B cell (primary cell): ENCODE data around the gene L3MBTL4. TPM values are rescaled to one million over a fixed set of nuclear protein-coding genes. Genes with fewer than 3 reads are reported as not detected.
"Not testable (repeated sequence)": the region's sequence is repeated elsewhere in the genome, so short reads cannot be mapped to it uniquely, and the experiment has no call there.

Experiments used
- ATAC-seq: fragments of 200-7000 bp; cut with Tn5 transposase; one replicate; pipeline ENCODE4 v1.10.0; 2021; ENCODE audit warnings: low read depth, mild to moderate bottlenecking, moderate number of reproducible peaks, moderate library complexity
- CTCF ChIA-PET: fragments of 350-600 bp; sonication (Branson Sonifier 250); formaldehyde crosslinking; loops from one replicate; lab custom pipeline; 2021; ENCODE audit warnings: antibody characterized with exemption, inconsistent platforms; lab: Charles Lee
- POLR2A ChIA-PET: fragments of 350-600 bp; sonication (Branson Sonifier 250); formaldehyde crosslinking; loops from one replicate; lab custom pipeline; 2021; ENCODE audit warnings: antibody characterized with exemption; lab: Charles Lee
- DNase-seq: peaks from one replicate; pipeline ENCODE4 v3.0.0; 2013
- H2AFZ ChIP-seq: 2 replicates; pipeline ENCODE4 v1.6.1; 2012; ENCODE audit warnings: mild to moderate bottlenecking, low read depth, low read length; ENCODE audit not compliant: insufficient read depth, poor library complexity, severe bottlenecking
- H3K27ac ChIP-seq, 2 donors: 1 replicate in 1 of 2; 2 replicates in 1 of 2; pipeline ENCODE4 v1.5.1; 2012 to 2013; ENCODE audit warnings: low read length in 2 of 2, mild to moderate bottlenecking in 2 of 2, moderate library complexity in 1 of 2
- H3K27me3 ChIP-seq, 4 experiments: fragments of 200-600 bp in 1 of 4; sonication (generic) in 1 of 4; replicated peaks in 1 of 4; 1 replicate in 2 of 4; 2 replicates in 2 of 4; pipeline versions ENCODE4 v1.6.1 to v1.7.0; 2013 to 2016; ENCODE audit warnings: low read length in 3 of 4, mild to moderate bottlenecking in 2 of 4, mixed read lengths in 1 of 4, moderate library complexity in 1 of 4; ENCODE audit not compliant: insufficient read depth in 4 of 4, control insufficient read depth in 3 of 4; ENCODE audit errors: control extremely low read depth in 1 of 4
- H3K36me3 ChIP-seq, 2 experiments: replicated peaks in 1 of 2; 1 replicate in 1 of 2; 2 replicates in 1 of 2; pipeline versions ENCODE4 v1.6.1 to v1.7.1; 2013; ENCODE audit warnings: low read length in 1 of 2; ENCODE audit not compliant: insufficient read depth in 2 of 2, control insufficient read depth in 1 of 2; ENCODE audit errors: control extremely low read depth in 1 of 2, extremely low read depth in 1 of 2
- H3K4me1 ChIP-seq, 2 donors: fragments of 200-600 bp in 1 of 2; sonication (generic) in 1 of 2; 1 replicate in 1 of 2; 2 replicates in 1 of 2; pipeline versions ENCODE4 v1.5.1 to v1.6.1; 2013 to 2017; ENCODE audit warnings: low read length in 2 of 2; ENCODE audit not compliant: control insufficient read depth in 2 of 2, insufficient read depth in 2 of 2
- H3K4me2 ChIP-seq: replicated peaks from 2 replicates; pipeline ENCODE3; 2012; ENCODE audit warnings: mild to moderate bottlenecking, low read depth, low read length; ENCODE audit not compliant: poor library complexity, severe bottlenecking
- H3K4me3 ChIP-seq, 5 experiments: fragments of 200-600 bp in 1 of 5; sonication (generic) in 1 of 5; 1 replicate in 3 of 5; 2 replicates in 2 of 5; pipeline versions ENCODE4 v1.5.1 to v1.7.0; 2011 to 2016; ENCODE audit warnings: low read length in 4 of 5, mild to moderate bottlenecking in 4 of 5, low read depth in 2 of 5, control low read depth in 1 of 5, moderate library complexity in 1 of 5; ENCODE audit not compliant: insufficient read depth in 1 of 5; ENCODE audit errors: control extremely low read depth in 1 of 5, extremely low read depth in 1 of 5
- H3K79me2 ChIP-seq: fragments of 200-600 bp; sonication (generic); one replicate; pipeline ENCODE4 v1.6.0; 2016; ENCODE audit warnings: low read length; ENCODE audit not compliant: control insufficient read depth, insufficient read depth
- H3K9ac ChIP-seq: fragments of 200-600 bp; sonication (generic); 2 replicates; pipeline ENCODE4 v1.6.1; 2017; ENCODE audit warnings: mild to moderate bottlenecking, low read length, moderate library complexity
- H3K9me3 ChIP-seq, 3 donors: one replicate each; pipeline versions ENCODE4 v1.6.1 to v1.7.1; 2013; ENCODE audit warnings: low read length in 2 of 3; ENCODE audit not compliant: control insufficient read depth in 2 of 3, insufficient read depth in 1 of 3; ENCODE audit errors: control extremely low read depth in 1 of 3
- H4K20me1 ChIP-seq: 2 replicates; pipeline ENCODE4 v1.6.0; 2012; ENCODE audit warnings: mild to moderate bottlenecking, low read length; ENCODE audit not compliant: insufficient read depth, control insufficient read depth, poor library complexity, severe bottlenecking
- H3K27ac Mint-ChIP-seq: one replicate; pipeline ENCODE4 v1.8.0; 2021; ENCODE audit warnings: mixed read lengths
- H3K27me3 Mint-ChIP-seq: one replicate; pipeline ENCODE4 v1.8.0; 2021; ENCODE audit warnings: mixed read lengths
- H3K4me1 Mint-ChIP-seq: one replicate; pipeline ENCODE4 v1.8.0; 2021; ENCODE audit warnings: mixed read lengths
- H3K4me3 Mint-ChIP-seq: one replicate; pipeline ENCODE4 v1.8.0; 2021; ENCODE audit warnings: mixed read lengths
- H3K9me3 Mint-ChIP-seq: one replicate; pipeline ENCODE4 v1.8.0; 2022; ENCODE audit warnings: mixed read lengths; ENCODE audit not compliant: insufficient read depth
- CTCF ChIP-seq: fragments of 200-600 bp; IDR thresholded peaks from one replicate; pipeline ENCODE4 v1.8.0; 2022; ENCODE audit warnings: antibody characterized with exemption, mild to moderate bottlenecking
- EZH2 ChIP-seq: IDR thresholded peaks from 2 replicates; pipeline ENCODE4 v1.6.1; 2012; ENCODE audit warnings: borderline replicate concordance, low read depth, mild to moderate bottlenecking, moderate library complexity, low read length; ENCODE audit not compliant: insufficient read depth, poor library complexity, severe bottlenecking
- WGBS: methylation state at CpG from one replicate; pipeline ENCODE4 v1.1.5; 2013; ENCODE audit warnings: missing lambda C conversion rate; ENCODE audit not compliant: insufficient coverage; 5-methylcytosine and 5-hydroxymethylcytosine counted together
- intact Hi-C: fragments of 100-400 bp; cut with micrococcal nuclease; formaldehyde crosslinking; loops from one replicate; pipeline ENCODE4 v1.10.0; 2022
- polyA plus RNA-seq: library from polyadenylated mRNA; depleted of rRNA; stranded (reverse); fragments of >200 nt; gene quantifications from 2 replicates; pipeline ENCODE4 v1.2.3, GENCODE V29; 2012
- total RNA-seq, 2 donors: library from RNA; stranded (reverse); fragments of 120-200 nt in 1 of 2; gene quantifications; 1 replicate in 1 of 2; 2 replicates in 1 of 2; pipeline versions ENCODE4 v1.2.3 to v1.2.4, GENCODE V29; 2013 to 2022

L3MBTL4 gene
- total and polyA plus RNA-seq, 2 donors (not counting 1 experiment from before 2014, with no cell fraction given) = 3.0 to 11.9 TPM

- Histone ChIP-seq H3K27ac (peak overlapping the region in 1 of 2 donors; percentile 56), H3K9ac (no peak overlapping the region), H3K27me3 (no peaks in the 10 kb centered on the region), H3K4me1 (peaks cover 24 to 28% of the 10 kb centered on the region in 2 donors), H2AFZ (peak overlapping the region; percentile 3), H4K20me1 (peaks cover 4% of the 10 kb centered on the region), H3K79me2 (peaks cover 6% of the 10 kb centered on the region), H3K36me3 (no peaks in the 10 kb centered on the region), H3K4me3 (no peak overlapping the region), H3K9me3 (no peaks in the 10 kb centered on the region), H3K4me2 (no peak overlapping the region)
- Mint-ChIP-seq H3K4me1 (peaks cover 41% of the 10 kb centered on the region), H3K27me3 (peaks cover 4% of the 10 kb centered on the region), H3K27ac (peak overlapping the region; percentile 60), H3K9me3 (no peaks in the 10 kb centered on the region), H3K4me3 (peak overlapping the region; percentile 26)
- DNase-seq (no peak), ATAC-seq (no peak)
- 41% methylated on average over 3 of the region's 5 CpGs for WGBS
- TF ChIP-seq EZH2 (no peak), CTCF (no peak)
- CTCF ChIA-PET = no interaction called here
- POLR2A ChIA-PET = no interaction called here
- intact Hi-C loops = loop anchor here (10.0 kb wide), 1 partner anchor 1117 kb away; the partner anchor contains the start of gene ZBTB14
Measured at GRCh38 chr18:6411382-6411781, 3.3 kb downstream of the L3MBTL4 start.

- no peak for TF ChIP-seq CTCF
- no peak for TF ChIP-seq EZH2
- Histone ChIP-seq H3K4me1 (peaks cover 19 to 21% of the 10 kb centered on the region in 2 donors), H3K4me3 (no peak overlapping the region), H2AFZ (no peak overlapping the region), H3K27ac (no peak overlapping the region), H3K9me3 (peaks cover 0 to 4% (median 0%) of the 10 kb centered on the region in 3 donors), H3K4me2 (no peak overlapping the region), H3K79me2 (peaks cover 20% of the 10 kb centered on the region), H4K20me1 (peaks cover 4% of the 10 kb centered on the region), H3K9ac (no peak overlapping the region), H3K27me3 (no peaks in the 10 kb centered on the region), H3K36me3 (no peaks in the 10 kb centered on the region)
- DNase-seq (no peak), ATAC-seq (no peak)
- Mint-ChIP-seq H3K9me3 (no peaks in the 10 kb centered on the region), H3K4me3 (no peak overlapping the region), H3K27ac (no peak overlapping the region), H3K27me3 (peaks cover 4% of the 10 kb centered on the region), H3K4me1 (peaks cover 37% of the 10 kb centered on the region)
- ChIA-PET CTCF (no interaction called here), POLR2A (no interaction called here)
- intact Hi-C loops = loop anchor here (10.0 kb wide), 1 partner anchor 1115 kb away; the partner anchor contains the start of gene ZBTB14
- WGBS = 91% methylated on average over 5 of the region's 7 CpGs
Measured at GRCh38 chr18:6409933-6410332, 4.8 kb downstream of the L3MBTL4 start.

GRCh38 chr18:6408543-6408942 lies 6.2 kb downstream of the L3MBTL4 start:
- H3K27me3 ChIP-seq, H4K20me1 ChIP-seq, H3K4me3 Mint-ChIP-seq, H3K27ac ChIP-seq, H3K36me3 ChIP-seq, H3K27ac Mint-ChIP-seq, H3K9me3 ChIP-seq, H3K9me3 Mint-ChIP-seq, H2AFZ ChIP-seq, H3K9ac ChIP-seq, ATAC-seq, intact Hi-C loops, H3K4me2 ChIP-seq, H3K4me3 ChIP-seq, H3K27me3 Mint-ChIP-seq, DNase-seq, POLR2A ChIA-PET, CTCF ChIA-PET: not testable (repeated sequence)
- H3K4me1 Mint-ChIP-seq = peaks cover 34% of the 10 kb centered on the region
- Histone ChIP-seq H3K79me2 (peaks cover 29% of the 10 kb centered on the region), H3K4me1 (peaks cover 14 to 17% of the 10 kb centered on the region in 2 donors)
- 95% methylated on average over 4 of the region's 8 CpGs for WGBS
